Measurements from ENCODE around the gene SUDS3. TPM values are rescaled to one million over a fixed set of nuclear protein-coding genes. Genes with fewer than 3 reads are reported as not detected.

SUDS3 gene
- 30.5 and 49.1 TPM in 2 replicates for total RNA-seq

GRCh38 chr12:118376089-118377020, at the start of gene SUDS3:
SUDS3 (plus strand) TSS chr12:118376555; CDS start chr12:118376692, 137 bp downstream.

GRCh38 chr12:118372541-118373495, 3.5 kb upstream of the SUDS3 start, which contains the start of gene TAOK3:
TAOK3 (minus strand) TSS chr12:118372907; CDS start chr12:118255567, 117,340 bp downstream.

Other genes with a start within 250 kb of the SUDS3 start
- gene PEBP1, start 240.4 kb upstream of the SUDS3 start, total RNA-seq, result 297 and 327 TPM in 2 replicates
- 10.3 and 11.4 TPM in 2 replicates for gene TAOK3, start 3.6 kb upstream of the SUDS3 start, total RNA-seq

Data from airway epithelial cell (primary cell).